GM12892 (cell line): ENCODE measurements around the gene TPRG1.

ENCODE experiments used
- POLR2A ChIP-seq: IDR thresholded peaks from 2 replicates; pipeline ENCODE4 v1.6.1; 2011; ENCODE audit warnings: low read depth, low read length, control low read depth
- POLR2AphosphoS5 ChIP-seq: IDR thresholded peaks from 2 replicates; pipeline ENCODE4 v1.6.1; 2011; ENCODE audit warnings: low read depth, low read length, control low read depth
- TAF1 ChIP-seq: IDR thresholded peaks from 2 replicates; pipeline ENCODE4 v1.6.1; 2011; ENCODE audit warnings: low read depth, mild to moderate bottlenecking, control low read depth, low read length, borderline replicate concordance

GRCh38 chr3:189166321-189166720 is 5.5 kb upstream of the TPRG1 start:
- TF ChIP-seq POLR2A (no peak), POLR2AphosphoS5 (no peak), TAF1 (no peak)
